ENCODE data around the gene BET1L.

The BET1L gene

DNA sequence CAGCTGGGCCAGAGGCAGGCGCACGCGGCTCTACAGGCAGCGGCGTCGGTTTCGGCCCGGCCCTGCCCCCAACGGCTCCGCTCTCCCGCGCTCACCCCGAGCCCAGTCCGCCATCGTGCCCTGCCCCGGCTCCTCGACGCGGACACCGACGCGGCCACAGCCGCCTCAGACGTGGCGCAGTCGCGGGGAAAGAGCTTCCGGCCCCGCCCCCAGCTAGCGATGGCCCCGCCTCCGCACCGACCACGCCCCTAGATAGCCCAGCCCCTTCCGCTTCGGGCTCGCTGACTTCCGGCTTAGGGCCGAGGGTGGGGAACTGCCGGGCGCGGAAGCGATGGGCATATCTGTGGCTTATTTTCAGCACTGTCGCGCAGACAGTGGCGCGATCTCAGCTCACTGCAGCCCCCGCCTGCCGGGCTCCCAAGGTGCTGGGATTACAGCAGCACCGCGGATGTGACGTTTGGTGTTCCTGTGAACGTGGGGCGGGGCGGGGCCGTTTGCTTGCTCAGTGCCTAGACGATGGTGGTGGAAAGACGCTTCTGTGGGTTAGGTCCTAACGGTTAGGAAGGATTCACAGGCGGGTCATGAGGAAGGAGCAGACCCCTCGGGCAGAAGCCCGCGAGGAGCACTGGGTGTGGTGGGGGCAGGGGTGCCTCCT lies at the start of gene BET1L, which contains the start of gene RIC8A:
Gene BET1L, minus strand, starts transcription at position 192 of the 655 bp plus-strand sequence. Its CDS starts 78 bp downstream, at position 114.
Gene RIC8A, plus strand, starts transcription at position 501 of the 655 bp plus-strand sequence. CDS start 1,147 bp downstream, outside the sequence.
- Histone ChIP-seq H3K36me3 (ENCODE audit: control insufficient read depth, insufficient read depth, low read length, severe bottlenecking) (peaks cover 56% of the 10 kb centered on the region), H3K4me1 (ENCODE audit: control insufficient read depth, insufficient read depth, low read length) (peaks cover 52% of the 10 kb centered on the region), H3K4me3 (ENCODE audit: low read length) (peak within 1 kb of the TSS; percentile 99), H3K27me3 (replicated peaks; ENCODE audit: control insufficient read depth, insufficient read depth, low read length) (no peaks in the 10 kb centered on the region), H3K9me3 (ENCODE audit: control insufficient read depth, low read length) (no peaks in the 10 kb centered on the region), H3K9ac (ENCODE audit: low read length) (peak within 1 kb of the TSS; percentile 100)
- peak; percentile 98 for DNase-seq (ENCODE audit: low read depth)

- H3K4me1 ChIP-seq (ENCODE audit: control insufficient read depth, insufficient read depth, low read length), result peaks cover 5% of the 10 kb centered on the region
- H3K27me3 ChIP-seq (replicated peaks; ENCODE audit: control insufficient read depth, insufficient read depth, low read length), result peaks cover 28% of the 10 kb centered on the region
- no peaks in the 10 kb centered on the region for H3K9me3 ChIP-seq (ENCODE audit: control insufficient read depth, low read length)
- H3K9ac ChIP-seq (ENCODE audit: low read length), result no peak overlapping the region
- H3K4me3 ChIP-seq (ENCODE audit: low read length), result no peak overlapping the region
- DNase-seq (ENCODE audit: low read depth), result no peak
- H3K36me3 ChIP-seq (ENCODE audit: control insufficient read depth, insufficient read depth, low read length, severe bottlenecking), result peaks cover 28% of the 10 kb centered on the region
Measured at GRCh38 chr11:255816-256215, 48.6 kb upstream of the BET1L start.

- peaks cover 5% of the 10 kb centered on the region for H3K4me1 ChIP-seq (ENCODE audit: control insufficient read depth, insufficient read depth, low read length)
- H3K9ac ChIP-seq (ENCODE audit: low read length), result no peak overlapping the region
- peak; percentile 83 for DNase-seq (ENCODE audit: low read depth)
- H3K36me3 ChIP-seq (ENCODE audit: control insufficient read depth, insufficient read depth, low read length, severe bottlenecking), result peaks cover 34% of the 10 kb centered on the region
- no peak overlapping the region for H3K4me3 ChIP-seq (ENCODE audit: low read length)
- no peaks in the 10 kb centered on the region for H3K9me3 ChIP-seq (ENCODE audit: control insufficient read depth, low read length)
- H3K27me3 ChIP-seq (replicated peaks; ENCODE audit: control insufficient read depth, insufficient read depth, low read length), result peaks cover 24% of the 10 kb centered on the region
Measured at GRCh38 chr11:255176-255575, 48.0 kb upstream of the BET1L start.

- no peak overlapping the region for H3K4me3 ChIP-seq (ENCODE audit: low read length)
- no peak overlapping the region for H3K9ac ChIP-seq (ENCODE audit: low read length)
- no peak for DNase-seq (ENCODE audit: low read depth)
- H3K27me3 ChIP-seq (replicated peaks; ENCODE audit: control insufficient read depth, insufficient read depth, low read length), result peaks cover 12% of the 10 kb centered on the region
- peaks cover 5% of the 10 kb centered on the region for H3K4me1 ChIP-seq (ENCODE audit: control insufficient read depth, insufficient read depth, low read length)
- H3K9me3 ChIP-seq (ENCODE audit: control insufficient read depth, low read length), result no peaks in the 10 kb centered on the region
- H3K36me3 ChIP-seq (ENCODE audit: control insufficient read depth, insufficient read depth, low read length, severe bottlenecking), result peaks cover 45% of the 10 kb centered on the region
Measured at GRCh38 chr11:253886-254270, 46.7 kb upstream of the BET1L start.

- H3K36me3 ChIP-seq (ENCODE audit: control insufficient read depth, insufficient read depth, low read length, severe bottlenecking), result peaks cover 50% of the 10 kb centered on the region
Measured at GRCh38 chr11:253160-253885, 46.1 kb upstream of the BET1L start.

DNA sequence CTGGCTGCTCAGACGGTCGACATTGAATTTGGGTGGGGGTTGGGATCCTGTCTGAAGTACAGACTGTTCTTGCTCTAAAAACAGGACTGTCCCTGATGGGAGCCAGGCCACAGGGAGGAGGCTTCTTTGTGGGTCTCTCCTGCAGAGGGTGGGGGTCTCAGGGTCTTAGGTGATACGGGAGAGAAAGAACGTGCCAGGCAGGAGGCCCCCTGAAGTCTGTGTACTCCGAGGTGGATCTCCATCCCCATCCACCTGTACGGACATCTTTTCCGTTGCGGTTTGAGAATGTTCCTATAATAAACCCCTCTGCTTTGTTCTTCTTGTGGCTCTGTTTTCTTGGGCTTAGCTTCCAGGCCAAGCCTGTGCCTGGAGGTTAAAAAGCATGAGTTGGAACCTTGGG lies 45.5 kb upstream of the BET1L start:
- DNase-seq (ENCODE audit: low read depth), result no peak
- Histone ChIP-seq H3K9ac (ENCODE audit: low read length) (no peak overlapping the region), H3K4me1 (ENCODE audit: control insufficient read depth, insufficient read depth, low read length) (peaks cover 5% of the 10 kb centered on the region), H3K9me3 (ENCODE audit: control insufficient read depth, low read length) (no peaks in the 10 kb centered on the region), H3K27me3 (replicated peaks; ENCODE audit: control insufficient read depth, insufficient read depth, low read length) (peaks cover 6% of the 10 kb centered on the region), H3K36me3 (ENCODE audit: control insufficient read depth, insufficient read depth, low read length, severe bottlenecking) (peaks cover 57% of the 10 kb centered on the region), H3K4me3 (ENCODE audit: low read length) (no peak overlapping the region)

More at GRCh38 chr11:253160-253885, 46.1 kb upstream of the BET1L start:
- Histone ChIP-seq H3K27me3 (replicated peaks; ENCODE audit: control insufficient read depth, insufficient read depth, low read length) (peaks cover 9% of the 10 kb centered on the region), H3K4me3 (ENCODE audit: low read length) (no peak overlapping the region), H3K9ac (ENCODE audit: low read length) (no peak overlapping the region), H3K9me3 (ENCODE audit: control insufficient read depth, low read length) (no peaks in the 10 kb centered on the region), H3K4me1 (ENCODE audit: control insufficient read depth, insufficient read depth, low read length) (peaks cover 5% of the 10 kb centered on the region)
- DNase-seq (ENCODE audit: low read depth), result no peak

DNA sequence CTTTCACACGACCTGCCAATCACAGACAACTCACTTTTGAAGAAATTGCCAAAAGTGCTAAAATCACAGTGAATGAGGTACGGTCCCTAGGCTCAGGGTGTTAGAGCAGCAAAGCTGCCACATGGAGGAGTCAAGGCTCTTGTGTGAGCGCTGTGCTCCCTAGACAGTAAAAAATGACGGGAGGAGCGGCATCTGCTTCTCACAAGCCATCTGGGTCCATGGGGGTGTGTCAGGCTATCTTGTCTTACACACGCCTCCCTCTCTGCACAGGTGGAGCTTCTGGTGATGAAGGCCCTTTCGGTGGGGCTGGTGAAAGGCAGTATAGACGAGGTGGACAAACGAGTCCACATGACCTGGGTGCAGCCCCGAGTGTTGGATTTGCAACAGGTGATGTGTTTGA lies 44.4 kb upstream of the BET1L start:
- Histone ChIP-seq H3K9ac (ENCODE audit: low read length) (no peak overlapping the region), H3K9me3 (ENCODE audit: control insufficient read depth, low read length) (no peaks in the 10 kb centered on the region), H3K4me3 (ENCODE audit: low read length) (no peak overlapping the region), H3K27me3 (replicated peaks; ENCODE audit: control insufficient read depth, insufficient read depth, low read length) (no peaks in the 10 kb centered on the region), H3K4me1 (ENCODE audit: control insufficient read depth, insufficient read depth, low read length) (peaks cover 5% of the 10 kb centered on the region), H3K36me3 (ENCODE audit: control insufficient read depth, insufficient read depth, low read length, severe bottlenecking) (peaks cover 68% of the 10 kb centered on the region)
- DNase-seq (ENCODE audit: low read depth), result no peak

DNA sequence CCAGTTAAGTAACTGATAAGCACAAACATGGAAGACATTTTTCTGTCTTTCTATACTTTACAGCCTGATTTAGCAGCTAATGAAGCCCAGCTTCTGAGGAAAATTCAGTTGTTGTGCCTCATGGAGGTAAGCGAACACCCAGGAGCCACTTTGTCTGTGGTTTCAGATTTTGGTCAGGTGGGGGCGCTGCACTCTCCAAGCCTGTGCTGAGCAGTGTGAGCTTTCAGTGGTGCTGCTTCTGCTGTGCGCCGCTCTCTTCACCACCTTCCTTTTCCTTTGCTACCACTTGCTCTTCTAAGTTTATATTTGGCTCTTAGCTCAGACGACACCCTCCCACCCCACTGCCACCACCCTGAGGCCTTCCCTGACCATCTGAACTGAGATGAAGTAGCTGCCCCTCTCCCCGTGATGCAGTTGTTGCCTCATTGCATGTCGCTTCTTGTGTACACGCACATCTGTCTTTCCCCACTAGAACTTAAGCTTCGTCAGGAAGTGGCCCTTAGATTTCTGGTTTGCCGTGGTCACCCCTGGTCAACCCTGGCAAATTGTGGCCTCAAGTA lies 43.6 kb upstream of the BET1L start:
- peaks cover 75% of the 10 kb centered on the region for H3K36me3 ChIP-seq (ENCODE audit: control insufficient read depth, insufficient read depth, low read length, severe bottlenecking)
- no peaks in the 10 kb centered on the region for H3K27me3 ChIP-seq (replicated peaks; ENCODE audit: control insufficient read depth, insufficient read depth, low read length)
- peak; percentile 73 for DNase-seq (ENCODE audit: low read depth)
- no peak overlapping the region for H3K4me3 ChIP-seq (ENCODE audit: low read length)
- peaks cover 5% of the 10 kb centered on the region for H3K4me1 ChIP-seq (ENCODE audit: control insufficient read depth, insufficient read depth, low read length)
- H3K9ac ChIP-seq (ENCODE audit: low read length), result no peak overlapping the region
- no peaks in the 10 kb centered on the region for H3K9me3 ChIP-seq (ENCODE audit: control insufficient read depth, low read length)

DNA sequence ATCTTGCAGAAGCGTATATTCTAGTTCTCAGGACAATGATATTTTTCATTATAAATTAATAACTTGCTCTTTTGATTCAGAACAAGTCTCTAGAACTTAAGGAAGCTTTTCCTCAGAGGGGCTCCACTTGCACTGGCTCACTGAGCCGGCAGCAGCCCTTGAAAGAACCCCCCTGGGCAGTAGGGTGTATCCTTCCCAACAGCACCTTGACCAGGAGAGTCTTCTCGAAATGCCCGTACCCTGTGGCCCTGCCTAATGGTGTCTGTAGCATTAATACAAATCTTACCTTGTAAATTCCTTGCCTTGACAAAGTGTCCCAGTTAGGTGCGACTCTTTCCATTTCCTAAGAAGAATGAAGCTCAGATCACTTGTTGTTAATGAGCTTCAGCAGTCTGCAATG lies 43.1 kb upstream of the BET1L start:
- peaks cover 81% of the 10 kb centered on the region for H3K36me3 ChIP-seq (ENCODE audit: control insufficient read depth, insufficient read depth, low read length, severe bottlenecking)

DNA sequence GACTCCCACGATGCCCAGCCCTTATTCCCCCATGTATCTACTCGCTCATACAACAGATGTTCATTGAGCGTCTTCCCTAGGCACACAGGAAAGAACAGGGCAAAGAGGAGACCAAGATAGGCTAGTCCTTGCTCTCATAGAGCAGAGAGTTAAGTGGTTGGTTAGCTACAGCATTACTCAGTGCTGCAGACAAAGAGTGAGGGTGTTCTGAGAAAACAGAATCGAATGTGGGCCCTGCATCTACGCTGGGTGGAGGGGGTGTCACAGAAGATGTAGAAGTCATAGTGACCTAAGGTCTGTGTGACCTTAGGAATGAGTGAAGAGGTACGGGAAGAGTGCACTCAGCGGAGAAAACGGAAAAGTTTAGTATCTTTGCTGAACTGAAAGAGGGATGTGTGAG lies 41.9 kb upstream of the BET1L start:
- DNase-seq (ENCODE audit: low read depth), result no peak
- Histone ChIP-seq H3K4me1 (ENCODE audit: control insufficient read depth, insufficient read depth, low read length) (no peaks in the 10 kb centered on the region), H3K9ac (ENCODE audit: low read length) (no peak overlapping the region), H3K9me3 (ENCODE audit: control insufficient read depth, low read length) (no peaks in the 10 kb centered on the region), H3K27me3 (replicated peaks; ENCODE audit: control insufficient read depth, insufficient read depth, low read length) (no peaks in the 10 kb centered on the region), H3K4me3 (ENCODE audit: low read length) (no peak overlapping the region), H3K36me3 (ENCODE audit: control insufficient read depth, insufficient read depth, low read length, severe bottlenecking) (peaks cover 93% of the 10 kb centered on the region)

More for the DNA sequence above, 43.1 kb upstream of the BET1L start:
- Histone ChIP-seq H3K4me1 (ENCODE audit: control insufficient read depth, insufficient read depth, low read length) (peaks cover 3% of the 10 kb centered on the region), H3K9me3 (ENCODE audit: control insufficient read depth, low read length) (no peaks in the 10 kb centered on the region), H3K4me3 (ENCODE audit: low read length) (no peak overlapping the region), H3K27me3 (replicated peaks; ENCODE audit: control insufficient read depth, insufficient read depth, low read length) (no peaks in the 10 kb centered on the region), H3K9ac (ENCODE audit: low read length) (no peak overlapping the region)
- no peak for DNase-seq (ENCODE audit: low read depth)

- H3K4me1 ChIP-seq (ENCODE audit: control insufficient read depth, insufficient read depth, low read length), result no peaks in the 10 kb centered on the region
- no peaks in the 10 kb centered on the region for H3K27me3 ChIP-seq (replicated peaks; ENCODE audit: control insufficient read depth, insufficient read depth, low read length)
- no peak overlapping the region for H3K9ac ChIP-seq (ENCODE audit: low read length)
- H3K4me3 ChIP-seq (ENCODE audit: low read length), result no peak overlapping the region
- H3K9me3 ChIP-seq (ENCODE audit: control insufficient read depth, low read length), result no peaks in the 10 kb centered on the region
- peaks cover 90% of the 10 kb centered on the region for H3K36me3 ChIP-seq (ENCODE audit: control insufficient read depth, insufficient read depth, low read length, severe bottlenecking)
- DNase-seq (ENCODE audit: low read depth), result no peak
Measured at GRCh38 chr11:244376-244775, 37.2 kb upstream of the BET1L start.

All from adipocyte (in vitro differentiated cells).